GM10266 (cell line): ENCODE measurements around the gene LRRC42.
"Not testable (repeated sequence)": the region's sequence is repeated elsewhere in the genome, so short reads cannot be mapped to it uniquely, and the experiment has no call there.

Experiments used
- DNase-seq: peaks from one replicate; pipeline ENCODE4 v3.0.0; 2012; ENCODE audit errors: extremely low spot score
- CTCF ChIP-seq: IDR thresholded peaks from 2 replicates; pipeline ENCODE4 v1.5.1; 2012; ENCODE audit warnings: mild to moderate bottlenecking, low read depth; ENCODE audit not compliant: control insufficient read depth, insufficient read depth; ENCODE audit errors: missing control alignments

LRRC42 gene

DNA sequence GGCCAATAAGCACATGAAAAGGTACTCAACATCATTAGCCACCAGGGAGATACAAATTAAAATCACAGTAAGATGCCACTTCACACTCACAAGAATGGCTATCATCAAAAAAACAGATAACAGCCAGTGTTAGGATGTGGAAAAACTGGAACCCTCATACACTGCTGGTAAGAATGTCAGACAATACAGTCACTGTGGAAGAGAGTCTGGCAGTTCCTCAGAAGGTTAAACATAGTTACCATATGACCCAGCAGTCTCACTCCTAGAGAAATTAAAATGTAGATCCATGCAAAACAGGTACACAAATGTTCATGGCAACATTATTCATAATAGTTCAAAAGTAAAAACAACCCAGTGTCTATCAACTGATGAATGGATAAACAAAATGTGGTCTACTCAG lies 38.6 kb downstream of the LRRC42 start:
- no peak for TF ChIP-seq CTCF
- no peak for DNase-seq

- TF ChIP-seq CTCF: no peak
- DNase-seq: no peak
Measured at GRCh38 chr1:53986458-53986857, 40.3 kb downstream of the LRRC42 start.

DNA sequence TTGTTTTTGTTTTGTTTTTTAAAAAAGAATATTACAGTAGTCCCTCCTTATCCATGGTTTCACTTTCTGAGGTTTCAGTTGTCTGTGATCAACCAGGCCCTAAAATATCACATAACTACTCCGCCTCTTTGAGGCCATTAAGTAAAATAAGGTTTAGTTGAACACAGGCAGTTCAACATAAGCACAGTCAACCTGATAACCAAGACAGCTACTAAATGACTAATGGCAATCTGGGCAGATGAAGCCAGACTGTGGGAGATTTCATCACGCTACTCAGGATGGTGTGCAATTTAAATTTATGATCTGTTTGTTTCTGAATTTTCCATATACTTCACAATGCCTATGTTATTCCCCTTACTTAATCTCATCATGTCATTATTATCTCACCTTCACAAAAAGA lies 41.7 kb downstream of the LRRC42 start:
- DNase-seq: no peak
- no peak for TF ChIP-seq CTCF

GRCh38 chr1:53992085-53992874 lies 46.1 kb downstream of the LRRC42 start:
- peak; percentile 7 for DNase-seq
- TF ChIP-seq CTCF: peak; percentile 13

DNA sequence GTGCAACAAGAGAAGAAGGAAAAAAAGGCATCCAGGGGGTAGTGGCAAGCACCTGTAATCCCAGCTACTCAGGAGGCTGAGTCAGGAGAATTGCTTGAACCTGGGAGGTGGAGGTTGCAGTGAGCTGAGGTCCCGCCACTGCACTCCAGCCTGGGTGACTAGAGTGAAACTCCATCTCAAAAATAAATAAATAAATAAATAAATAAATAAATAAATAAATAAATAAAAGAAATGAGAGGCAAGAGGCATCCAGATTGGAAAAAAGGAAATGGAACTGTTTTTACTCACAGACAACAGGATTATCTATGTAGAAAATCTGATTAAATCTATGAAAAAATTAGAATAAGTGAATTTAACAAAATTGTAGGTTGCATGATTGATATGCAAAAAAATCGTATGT lies 48.4 kb downstream of the LRRC42 start:
- DNase-seq: not testable (repeated sequence)

- TF ChIP-seq CTCF: no peak
- DNase-seq: no peak
Measured at GRCh38 chr1:53995683-53996082, 49.5 kb downstream of the LRRC42 start.

DNA sequence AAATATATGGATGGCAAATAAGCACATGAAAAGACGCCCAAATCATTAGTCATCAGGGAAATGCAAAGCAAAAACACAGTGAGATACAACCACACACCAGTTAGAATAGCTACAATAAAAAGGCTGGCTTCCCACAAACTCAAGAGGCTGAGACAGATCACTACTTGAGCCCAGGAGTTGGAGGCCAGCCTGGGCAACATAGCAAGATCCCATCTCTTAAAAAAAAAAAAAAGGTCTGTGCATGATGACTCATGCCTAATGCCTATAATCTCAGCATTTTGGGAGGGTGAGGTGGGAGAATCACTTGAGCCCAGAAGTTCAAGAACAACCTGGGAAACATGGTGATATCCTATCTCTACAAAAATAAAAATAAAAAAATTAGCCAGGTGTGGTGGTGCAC lies 52.1 kb downstream of the LRRC42 start:
- no peak for TF ChIP-seq CTCF
- no peak for DNase-seq

DNA sequence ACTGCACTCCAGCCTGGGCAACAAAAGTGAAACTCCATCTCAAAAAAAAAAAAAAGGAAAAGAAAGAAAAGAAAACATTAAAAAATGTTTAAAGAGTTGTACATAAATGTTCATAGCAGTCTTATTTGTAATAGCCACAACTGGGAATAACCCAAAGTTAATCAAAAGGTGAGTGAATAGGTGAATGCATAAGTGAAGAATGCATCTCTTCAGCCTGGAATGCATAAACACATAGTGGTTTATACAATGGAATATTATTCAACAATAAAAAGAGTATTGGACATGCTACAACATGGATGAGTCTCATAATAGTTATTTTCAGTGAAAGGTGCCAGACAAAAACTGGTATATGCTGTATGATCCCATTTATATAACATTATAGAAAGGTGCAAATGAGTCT lies 53.8 kb downstream of the LRRC42 start:
- TF ChIP-seq CTCF: no peak
- no peak for DNase-seq
